IMR-90 (cell line): ENCODE results near the gene RNF40. TPM values are rescaled to one million over a fixed set of nuclear protein-coding genes. Genes with fewer than 3 reads are reported as not detected.

Experiments used
- ATAC-seq: fragments of 200-7000 bp; cut with Tn5 transposase; 2 replicates; pipeline ENCODE4 v1.9.1; 2020; ENCODE audit warnings: low read depth, mild to moderate bottlenecking, moderate library complexity
- BruUV-seq: library from RNA; stranded (reverse); fragments of 400-500 nt; replicated peaks from 2 replicates; lab custom pipeline; 2021; lab: Mats Ljungman, UMichigan
- CTCF ChIA-PET: fragments of 300-600 bp; formaldehyde crosslinking; extraction: SDS; loops from one replicate; lab custom pipeline; 2021; ENCODE audit warnings: antibody characterized with exemption; lab: Yijun Ruan, JAX
- POLR2A ChIA-PET: fragments of 300-600 bp; sonication (Branson Sonifier 250); formaldehyde crosslinking; loops from one replicate; lab custom pipeline; 2022; ENCODE audit warnings: antibody characterized with exemption; ENCODE audit not compliant: unreplicated experiment; lab: Charles Lee
- DNase-seq: peaks from one replicate; pipeline ENCODE4 v3.0.0; 2013
- H2AFZ ChIP-seq: replicated peaks from 2 replicates; pipeline ENCODE3; 2013; ENCODE audit warnings: low read length, mild to moderate bottlenecking; ENCODE audit not compliant: poor library complexity
- H2AK5ac ChIP-seq: 2 replicates; pipeline ENCODE4 v1.6.1; 2013; ENCODE audit warnings: low read depth, low read length, inconsistent platforms
- H2AK9ac ChIP-seq: replicated peaks from 2 replicates; pipeline ENCODE3; 2013; ENCODE audit warnings: mild to moderate bottlenecking, low read depth, low read length, moderate library complexity; ENCODE audit not compliant: poor library complexity
- H2BK120ac ChIP-seq: 2 replicates; pipeline ENCODE4 v1.6.1; 2013; ENCODE audit warnings: low read depth, low read length, inconsistent platforms
- H2BK15ac ChIP-seq: 3 replicates; pipeline ENCODE4 v1.6.1; 2013; ENCODE audit warnings: low read depth, low read length, inconsistent platforms
- H2BK20ac ChIP-seq: 2 replicates; pipeline ENCODE4 v1.6.1; 2013; ENCODE audit warnings: low read depth, mild to moderate bottlenecking, inconsistent platforms, low read length, moderate library complexity
- H2BK5ac ChIP-seq: 2 replicates; pipeline ENCODE4 v1.6.1; 2013; ENCODE audit warnings: mild to moderate bottlenecking, low read depth, low read length, inconsistent platforms; ENCODE audit not compliant: poor library complexity, severe bottlenecking
- H3K14ac ChIP-seq: replicated peaks from 2 replicates; pipeline ENCODE4 v1.6.1; 2013; ENCODE audit warnings: low read depth, low read length, inconsistent platforms
- H3K18ac ChIP-seq: 2 replicates; pipeline ENCODE4 v1.6.1; 2013; ENCODE audit warnings: low read depth, low read length, control low read depth
- H3K23ac ChIP-seq: 2 replicates; pipeline ENCODE4 v1.6.1; 2013; ENCODE audit warnings: low read depth, low read length, inconsistent platforms
- H3K27ac ChIP-seq: 2 replicates; pipeline ENCODE4 v1.5.1; 2013; ENCODE audit warnings: mild to moderate bottlenecking, control low read depth, low read length; ENCODE audit not compliant: insufficient read depth
- H3K27me3 ChIP-seq: 2 replicates; pipeline ENCODE4 v1.6.1; 2013; ENCODE audit warnings: low read length; ENCODE audit not compliant: control insufficient read depth, insufficient read depth
- H3K36me3 ChIP-seq: 2 replicates; pipeline ENCODE4 v1.6.1; 2013; ENCODE audit warnings: low read length, mixed read lengths; ENCODE audit not compliant: control insufficient read depth, insufficient read depth
- H3K4ac ChIP-seq: 2 replicates; pipeline ENCODE4 v1.6.1; 2013; ENCODE audit warnings: low read depth, low read length, inconsistent platforms
- H3K4me1 ChIP-seq: 2 replicates; pipeline ENCODE4 v1.6.1; 2013; ENCODE audit warnings: low read length, mixed read lengths; ENCODE audit not compliant: control insufficient read depth, insufficient read depth
- H3K4me2 ChIP-seq: 2 replicates; pipeline ENCODE4 v1.6.1; 2013; ENCODE audit warnings: low read depth, mild to moderate bottlenecking, control low read depth, low read length, moderate library complexity
- H3K4me3 ChIP-seq: 2 replicates; pipeline ENCODE4 v1.5.1; 2013; ENCODE audit warnings: low read depth, mild to moderate bottlenecking, control low read depth, low read length, moderate library complexity; ENCODE audit not compliant: insufficient read depth
- H3K56ac ChIP-seq: 2 replicates; pipeline ENCODE4 v1.6.1; 2013; ENCODE audit warnings: low read length, inconsistent platforms; ENCODE audit not compliant: insufficient read depth; ENCODE audit errors: extremely low read depth
- H3K79me1 ChIP-seq, 2 experiments: 2 replicates each; pipeline ENCODE4 v1.6.1; 2013; ENCODE audit warnings: low read length in 2 of 2, inconsistent platforms in 1 of 2, low read depth in 1 of 2
- H3K9ac ChIP-seq: 2 replicates; pipeline ENCODE4 v1.6.1; 2013; ENCODE audit warnings: low read depth, low read length, control low read depth
- H3K9me1 ChIP-seq: 2 replicates; pipeline ENCODE4 v1.6.1; 2013; ENCODE audit warnings: low read length, inconsistent platforms; ENCODE audit not compliant: insufficient read depth
- H3K9me3 ChIP-seq: 2 replicates; pipeline ENCODE4 v1.6.1; 2013; ENCODE audit warnings: low read length; ENCODE audit not compliant: control insufficient read depth, insufficient read depth
- H4K20me1 ChIP-seq: 2 replicates; pipeline ENCODE4 v1.6.1; 2013; ENCODE audit warnings: low read length, inconsistent platforms; ENCODE audit not compliant: insufficient read depth
- H4K5ac ChIP-seq: 2 replicates; pipeline ENCODE4 v1.6.1; 2013; ENCODE audit warnings: mild to moderate bottlenecking, low read depth, low read length, control low read depth
- H4K8ac ChIP-seq, 2 experiments: 2 replicates each; pipeline ENCODE4 v1.6.1; 2013; ENCODE audit warnings: low read depth in 2 of 2, low read length in 2 of 2, control low read depth in 1 of 2, inconsistent platforms in 1 of 2
- H4K91ac ChIP-seq: 2 replicates; pipeline ENCODE4 v1.6.1; 2013; ENCODE audit warnings: low read depth, low read length, inconsistent platforms; ENCODE audit not compliant: insufficient read depth
- CEBPB ChIP-seq: IDR thresholded peaks from 2 replicates; pipeline ENCODE4 v1.6.1; 2012; ENCODE audit warnings: low read depth, low read length, improper control_type of control experiment
- MAZ ChIP-seq: IDR thresholded peaks from 2 replicates; pipeline ENCODE4 v1.6.1; 2012; ENCODE audit warnings: low read depth, mild to moderate bottlenecking, low read length, improper control_type of control experiment, moderate library complexity, borderline replicate concordance
- POLR2A ChIP-seq: IDR thresholded peaks from 2 replicates; pipeline ENCODE4 v1.6.1; 2012; ENCODE audit warnings: mild to moderate bottlenecking, low read depth, low read length
- RAD21 ChIP-seq: IDR thresholded peaks from 2 replicates; pipeline ENCODE4 v1.6.1; 2012; ENCODE audit warnings: low read length, improper control_type of control experiment
- RCOR1 ChIP-seq: IDR thresholded peaks from 2 replicates; pipeline ENCODE4 v1.6.1; 2012; ENCODE audit warnings: mild to moderate bottlenecking, low read length, improper control_type of control experiment; ENCODE audit not compliant: insufficient replicate concordance
- SMC3 ChIP-seq: fragments of 150-350 bp; IDR thresholded peaks from 2 replicates; pipeline ENCODE4 v1.6.1; 2016; ENCODE audit warnings: low read depth, mild to moderate bottlenecking, antibody characterized with exemption, low read length, moderate library complexity
- WGBS, 2 experiments: methylation state at CpG; one replicate each; pipeline versions ENCODE4 v1.1.5 to v1.1.7; 2013; ENCODE audit warnings: missing lambda C conversion rate in 2 of 2; ENCODE audit not compliant: insufficient read length in 1 of 2; ENCODE audit errors: extremely low coverage in 2 of 2; 5-methylcytosine and 5-hydroxymethylcytosine counted together
- dilution Hi-C: fragments of 300-500 bp; cut with HindIII; formaldehyde crosslinking; loops from one replicate; pipeline ENCODE4 v1.14.3; 2018; ENCODE audit warnings: low sequenced_read_pairs; ENCODE audit not compliant: unreplicated experiment
- in situ Hi-C: fragments of 300-500 bp; cut with MboI; formaldehyde crosslinking; loops from 3 replicates; pipeline ENCODE4 v1.14.3; 2019; ENCODE audit warnings: low sequenced_read_pairs, inconsistent platforms, mixed read lengths
- intact Hi-C: fragments of 100-400 bp; cut with micrococcal nuclease; formaldehyde crosslinking; loops from 2 replicates; pipeline ENCODE4 v1.10.0; 2022
- polyA plus RNA-seq, 3 experiments: library from polyadenylated mRNA; depleted of rRNA; stranded (reverse); fragments of >200 nt; gene quantifications; 2 replicates each; pipeline ENCODE4 v1.2.3, GENCODE V29; 2012; ENCODE audit warnings: low replicate concordance in 1 of 3
- total RNA-seq: library from RNA; depleted of rRNA; stranded (reverse); fragments of >200 nt; gene quantifications from 2 replicates; pipeline ENCODE4 v1.2.3, GENCODE V29; 2012
- TF ChIP-seq, protein P1 (sequence below): fragments of 150-350 bp; IDR thresholded peaks from 2 replicates; pipeline ENCODE4 v1.6.1; 2016; ENCODE audit warnings: low read depth, mild to moderate bottlenecking, low read length, moderate library complexity, borderline replicate concordance
- TF ChIP-seq, protein P2 (sequence below): conservative IDR thresholded peaks from 2 replicates; pipeline ENCODE4 v1.5.1; 2012; ENCODE audit warnings: mild to moderate bottlenecking, low read depth, low read length, improper control_type of control experiment
- TF ChIP-seq, protein P3 (sequence below): fragments of 150-350 bp; IDR thresholded peaks from 2 replicates; pipeline ENCODE4 v1.6.1; 2017; ENCODE audit warnings: mild to moderate bottlenecking, antibody characterized with exemption, low read length, low read depth

Gene RNF40
- total and polyA plus RNA-seq, 2 of the 4 experiments (the other 2 are of a cell fraction), result 46.7 to 72.4 TPM

DNA sequence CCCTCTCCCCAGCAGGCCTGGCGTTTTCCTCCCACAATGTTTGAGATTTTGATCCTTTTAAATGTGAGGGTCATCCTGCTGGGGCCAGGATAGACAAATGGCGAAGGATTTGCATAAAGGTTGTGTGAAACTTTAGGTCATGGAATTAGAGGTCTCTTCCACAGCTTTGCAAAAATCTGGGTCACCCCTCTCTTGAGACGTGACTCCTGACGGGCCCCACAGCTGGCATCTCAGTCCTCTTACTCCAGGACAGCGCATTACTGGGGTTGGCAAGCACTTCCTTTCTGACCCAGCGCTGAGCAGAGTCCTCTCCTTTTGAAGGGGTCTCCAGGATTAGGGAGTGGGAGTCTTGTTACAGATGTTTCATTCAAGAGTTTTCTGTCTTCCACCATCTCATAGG, 17.5 kb downstream of the RNF40 start (continued):
- TF ChIP-seq POLR2A, result no peak
- TF ChIP-seq, protein P1, sequence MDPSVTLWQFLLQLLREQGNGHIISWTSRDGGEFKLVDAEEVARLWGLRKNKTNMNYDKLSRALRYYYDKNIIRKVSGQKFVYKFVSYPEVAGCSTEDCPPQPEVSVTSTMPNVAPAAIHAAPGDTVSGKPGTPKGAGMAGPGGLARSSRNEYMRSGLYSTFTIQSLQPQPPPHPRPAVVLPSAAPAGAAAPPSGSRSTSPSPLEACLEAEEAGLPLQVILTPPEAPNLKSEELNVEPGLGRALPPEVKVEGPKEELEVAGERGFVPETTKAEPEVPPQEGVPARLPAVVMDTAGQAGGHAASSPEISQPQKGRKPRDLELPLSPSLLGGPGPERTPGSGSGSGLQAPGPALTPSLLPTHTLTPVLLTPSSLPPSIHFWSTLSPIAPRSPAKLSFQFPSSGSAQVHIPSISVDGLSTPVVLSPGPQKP, result no peak

DNA sequence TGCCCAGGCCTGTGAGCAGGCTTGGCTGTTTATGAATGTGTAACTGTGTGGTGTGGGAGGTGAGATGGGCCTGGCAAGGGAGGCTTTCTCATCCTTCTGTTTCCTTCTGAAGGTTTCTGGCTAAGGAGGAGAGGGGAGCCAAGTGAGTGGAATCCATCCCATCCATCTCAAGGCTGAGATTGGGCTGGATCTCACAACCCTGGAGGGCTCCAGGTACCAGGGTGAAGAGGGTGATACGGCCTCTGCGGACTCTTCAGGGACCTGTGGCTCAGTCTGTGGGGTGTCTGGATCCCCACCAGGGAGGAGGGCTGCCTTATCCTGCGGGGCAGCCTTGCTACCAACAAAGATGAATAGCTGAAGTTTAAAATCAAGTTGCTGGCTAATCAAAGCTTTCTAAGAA, 17.9 kb downstream of the RNF40 start:
- H3K23ac ChIP-seq, result no peak overlapping the region
- DNase-seq, result no peak
- no peak overlapping the region for H4K8ac ChIP-seq
- H4K20me1 ChIP-seq, result peaks cover 6% of the 10 kb centered on the region
- BruUV-seq, result no TSS peak
- dilution Hi-C loops, result no loop called here
- H3K4ac ChIP-seq, result no peak overlapping the region
- no peak overlapping the region for H3K4me2 ChIP-seq
- no peak for ATAC-seq
- H2AFZ ChIP-seq, result no peak overlapping the region
- H3K9me1 ChIP-seq, result peaks cover 27% of the 10 kb centered on the region; the same call in 1 of the 2 replicates
- POLR2A ChIA-PET, result no interaction called here
- H3K4me3 ChIP-seq, result no peak overlapping the region
- intact Hi-C loops, result no loop called here
- H3K27me3 ChIP-seq, result no peaks in the 10 kb centered on the region
- no peak overlapping the region for H4K91ac ChIP-seq
- no peak overlapping the region for H3K18ac ChIP-seq
- peaks cover 17 to 65% of the 10 kb centered on the region in 2 experiments for H3K79me1 ChIP-seq
- TF ChIP-seq, protein P2, sequence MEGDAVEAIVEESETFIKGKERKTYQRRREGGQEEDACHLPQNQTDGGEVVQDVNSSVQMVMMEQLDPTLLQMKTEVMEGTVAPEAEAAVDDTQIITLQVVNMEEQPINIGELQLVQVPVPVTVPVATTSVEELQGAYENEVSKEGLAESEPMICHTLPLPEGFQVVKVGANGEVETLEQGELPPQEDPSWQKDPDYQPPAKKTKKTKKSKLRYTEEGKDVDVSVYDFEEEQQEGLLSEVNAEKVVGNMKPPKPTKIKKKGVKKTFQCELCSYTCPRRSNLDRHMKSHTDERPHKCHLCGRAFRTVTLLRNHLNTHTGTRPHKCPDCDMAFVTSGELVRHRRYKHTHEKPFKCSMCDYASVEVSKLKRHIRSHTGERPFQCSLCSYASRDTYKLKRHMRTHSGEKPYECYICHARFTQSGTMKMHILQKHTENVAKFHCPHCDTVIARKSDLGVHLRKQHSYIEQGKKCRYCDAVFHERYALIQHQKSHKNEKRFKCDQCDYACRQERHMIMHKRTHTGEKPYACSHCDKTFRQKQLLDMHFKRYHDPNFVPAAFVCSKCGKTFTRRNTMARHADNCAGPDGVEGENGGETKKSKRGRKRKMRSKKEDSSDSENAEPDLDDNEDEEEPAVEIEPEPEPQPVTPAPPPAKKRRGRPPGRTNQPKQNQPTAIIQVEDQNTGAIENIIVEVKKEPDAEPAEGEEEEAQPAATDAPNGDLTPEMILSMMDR, result no peak
- TF ChIP-seq RCOR1 (no peak), SMC3 (no peak), CEBPB (no peak), RAD21 (no peak), MAZ (no peak)
- TF ChIP-seq, protein P3, sequence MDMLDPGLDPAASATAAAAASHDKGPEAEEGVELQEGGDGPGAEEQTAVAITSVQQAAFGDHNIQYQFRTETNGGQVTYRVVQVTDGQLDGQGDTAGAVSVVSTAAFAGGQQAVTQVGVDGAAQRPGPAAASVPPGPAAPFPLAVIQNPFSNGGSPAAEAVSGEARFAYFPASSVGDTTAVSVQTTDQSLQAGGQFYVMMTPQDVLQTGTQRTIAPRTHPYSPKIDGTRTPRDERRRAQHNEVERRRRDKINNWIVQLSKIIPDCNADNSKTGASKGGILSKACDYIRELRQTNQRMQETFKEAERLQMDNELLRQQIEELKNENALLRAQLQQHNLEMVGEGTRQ, result no peak
- TF ChIP-seq, protein P1, result no peak
- H4K5ac ChIP-seq, result no peak overlapping the region
- no peak overlapping the region for H3K14ac ChIP-seq
- H3K9me3 ChIP-seq, result no peaks in the 10 kb centered on the region
- no peak overlapping the region for H2AK9ac ChIP-seq
- H2BK120ac ChIP-seq, result no peak overlapping the region
- no peak overlapping the region for H2BK5ac ChIP-seq
- peaks cover 9% of the 10 kb centered on the region for H3K4me1 ChIP-seq
- H2BK20ac ChIP-seq, result no peak overlapping the region
- no peak overlapping the region for H3K9ac ChIP-seq
- 100% methylated on average over 1 of the region's 3 CpGs; no CpG with 5 or more reads in 1 of the 2 experiments for WGBS, 2 experiments
- in situ Hi-C loops, result no loop called here
- no peak overlapping the region for H2AK5ac ChIP-seq
- no peak overlapping the region for H2BK15ac ChIP-seq
- H3K27ac ChIP-seq, result no peak overlapping the region
- no peak overlapping the region for H3K56ac ChIP-seq
- peaks cover 38% of the 10 kb centered on the region for H3K36me3 ChIP-seq
- CTCF ChIA-PET, result no interaction called here
